ENCODE results near the gene B3GAT3.
A peak's percentile ranks its signal among the peaks of the same experiment; 100 is the strongest.
"Not testable (repeated sequence)": the region's sequence is repeated elsewhere in the genome, so short reads cannot be mapped to it uniquely, and the experiment has no call there.

B3GAT3 gene

DNA sequence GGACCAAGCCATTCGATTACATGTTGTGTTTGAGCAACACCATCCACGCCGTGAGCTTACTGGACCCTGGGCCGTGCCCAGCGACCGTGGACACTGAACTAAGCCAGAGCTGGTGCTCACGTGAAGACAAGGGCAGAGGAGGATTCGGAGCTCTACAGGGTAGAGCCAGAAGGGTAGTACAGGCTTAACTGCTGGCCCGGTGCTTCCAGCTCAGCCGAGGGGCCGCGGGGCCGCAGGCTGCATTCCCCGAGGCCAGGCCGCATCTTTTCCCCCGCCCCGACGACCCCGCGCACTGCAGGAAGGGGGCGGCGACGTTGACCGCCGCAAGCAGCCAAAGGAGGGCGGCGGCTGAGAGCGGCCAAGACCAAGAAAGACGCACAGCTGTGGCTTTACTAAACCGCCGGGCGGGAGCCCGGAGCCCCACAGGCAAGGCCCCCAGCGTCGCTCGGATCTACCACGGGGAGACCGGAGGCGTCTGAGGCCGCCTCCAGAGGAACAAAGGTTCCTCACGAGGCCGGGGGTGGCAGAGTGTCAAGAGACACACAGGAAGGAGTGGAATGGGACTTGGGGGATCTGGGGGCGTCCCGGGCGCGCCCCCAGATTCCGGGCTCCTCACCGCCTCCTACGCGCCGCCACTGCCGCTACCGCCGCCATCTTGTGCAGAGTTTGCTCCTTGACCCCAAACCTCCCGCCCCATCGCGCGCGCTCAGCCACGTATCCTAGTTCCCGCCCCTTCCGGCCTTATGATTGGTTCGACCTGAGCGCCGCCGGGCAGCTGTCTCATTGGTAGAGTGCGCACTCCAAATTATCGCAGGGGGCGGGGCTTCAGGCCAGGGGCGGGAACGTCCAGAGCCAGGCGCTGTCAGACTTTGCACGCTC, 24.4 kb upstream of the B3GAT3 start, which contains the start of gene GANAB:
Gene GANAB (minus strand): TSS at position 668 of the 879 bp plus-strand sequence. CDS start 14 bp downstream, at position 654.
- DNase-seq, result peak; percentile 97

DNA sequence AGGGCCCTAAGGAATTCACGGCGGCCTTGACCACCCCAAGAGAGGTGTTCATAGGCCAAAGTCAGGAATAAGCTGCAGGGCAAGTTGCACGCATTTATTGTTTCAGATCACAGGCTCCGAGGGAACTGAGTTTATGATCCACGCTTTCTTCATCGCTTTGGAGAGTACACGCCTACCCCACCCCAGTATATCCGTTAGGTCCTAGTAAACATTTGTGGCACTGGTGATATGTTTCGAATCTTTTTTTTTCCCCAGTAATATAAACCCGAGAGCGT, 23.8 kb upstream of the B3GAT3 start:
- DNase-seq, result no peak

DNA sequence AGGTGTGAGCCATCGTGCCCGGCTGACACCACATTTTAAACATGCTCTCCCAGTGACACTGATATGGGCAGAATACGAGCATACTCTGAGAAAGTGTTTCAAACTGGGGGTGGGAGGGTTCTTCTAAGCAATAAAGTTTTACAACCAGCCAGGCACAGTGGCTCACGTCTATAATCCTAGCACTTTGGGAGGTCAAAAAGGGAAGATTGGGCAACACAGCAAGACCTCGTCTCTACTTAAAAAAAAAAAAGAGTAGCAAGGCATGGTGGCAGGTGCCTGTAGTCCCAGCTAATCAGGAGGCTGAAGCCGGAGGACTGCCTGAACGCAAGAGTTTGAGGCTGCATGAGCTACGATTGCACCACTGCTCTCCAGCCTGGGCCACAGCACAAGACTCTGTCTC, 22.4 kb upstream of the B3GAT3 start:
- DNase-seq, result no peak

DNA sequence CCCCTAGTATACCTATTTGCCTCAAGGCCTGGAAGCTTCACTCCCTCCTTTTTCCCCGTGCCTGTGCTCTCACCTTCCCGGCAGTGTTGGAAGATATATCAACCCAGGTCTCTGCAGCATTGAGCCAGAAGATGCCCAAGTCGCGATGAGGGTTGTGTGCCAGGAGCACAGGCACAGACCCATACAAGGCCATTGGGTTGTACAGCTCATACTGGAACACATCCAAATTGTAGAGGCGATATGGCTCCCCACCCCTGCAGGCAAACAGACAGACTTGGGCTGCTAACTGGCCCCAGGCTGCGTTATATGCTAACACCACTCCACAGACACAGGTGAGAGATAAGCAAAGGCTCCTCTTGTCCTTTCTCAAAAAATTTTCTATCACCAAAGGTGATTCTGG, 10.7 kb upstream of the B3GAT3 start:
- DNase-seq, result no peak

DNA sequence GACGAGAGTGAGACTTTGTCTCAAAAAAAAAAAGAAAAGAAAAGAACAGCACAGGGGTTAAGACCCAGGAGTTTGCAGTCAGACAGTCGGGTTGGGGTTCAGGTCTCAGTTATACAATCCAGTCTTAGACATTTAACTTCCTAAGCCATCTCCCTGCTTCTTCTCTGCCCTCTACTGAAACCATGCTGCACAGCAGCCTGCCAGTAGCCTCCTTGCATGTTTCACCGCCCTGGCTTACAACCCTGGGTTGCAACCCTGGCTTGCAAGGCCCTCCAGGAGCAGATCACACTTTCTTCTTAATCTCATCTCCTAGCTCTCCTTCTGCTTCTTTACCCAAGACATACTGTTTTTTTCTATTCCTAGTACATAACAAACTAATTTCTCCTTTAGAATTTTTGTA, 5.9 kb upstream of the B3GAT3 start:
- no peak for DNase-seq

DNA sequence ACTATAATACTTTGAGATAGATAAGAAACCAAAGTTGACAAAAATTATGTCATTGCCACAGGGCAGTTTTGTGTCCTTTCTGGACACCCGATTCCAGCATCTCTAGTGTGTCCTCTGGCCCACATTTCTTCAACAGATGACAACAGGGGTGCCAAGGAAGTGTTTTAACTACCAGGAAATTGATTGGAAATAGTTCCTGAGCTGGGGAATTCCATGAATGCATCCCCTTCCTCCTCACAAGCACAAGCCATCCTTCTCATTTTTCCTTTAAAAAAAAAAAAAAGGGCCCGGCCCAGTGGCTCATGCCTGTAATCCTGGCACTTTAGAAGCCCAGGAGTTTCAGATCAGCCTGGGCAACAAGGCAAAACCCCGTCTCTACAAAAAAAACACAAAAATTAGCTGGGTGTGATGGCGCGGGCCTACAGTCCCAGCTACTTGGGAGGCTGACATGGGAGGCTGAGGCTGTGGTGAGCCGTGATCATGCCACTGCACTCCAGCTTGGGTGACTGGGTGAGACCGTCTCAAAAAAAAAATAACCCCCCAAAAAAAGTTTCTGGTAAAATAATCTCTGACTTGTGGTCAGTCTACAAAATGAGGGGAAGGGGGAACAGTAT, 797 bp upstream of the B3GAT3 start:
- no peak for DNase-seq

DNA sequence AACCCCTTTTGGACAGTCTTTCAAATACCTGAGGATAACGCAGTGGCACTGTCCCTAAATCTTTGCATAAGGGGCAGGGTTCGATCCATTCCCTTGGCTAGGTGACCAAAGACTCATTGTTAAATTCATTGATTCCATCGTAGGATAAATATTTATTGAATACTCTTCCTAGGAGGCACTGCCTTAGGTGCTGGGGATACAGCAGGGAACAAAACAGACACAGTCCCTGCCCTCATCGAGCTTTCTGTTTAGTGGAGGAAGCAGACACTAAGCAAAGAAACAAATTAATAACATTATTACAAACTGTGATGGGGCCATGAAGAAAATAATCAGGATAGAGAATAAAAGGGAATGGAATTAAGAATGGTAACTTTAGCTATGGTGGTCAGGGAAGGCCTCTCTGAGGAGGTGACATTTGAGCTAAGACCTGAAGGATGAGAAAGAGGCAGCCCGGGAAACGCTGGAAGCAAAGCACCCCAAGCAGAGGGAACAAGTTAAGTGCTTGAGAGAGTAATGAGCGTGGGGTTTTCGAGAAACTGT, 689 bp downstream of the B3GAT3 start:
- DNase-seq, result no peak

DNA sequence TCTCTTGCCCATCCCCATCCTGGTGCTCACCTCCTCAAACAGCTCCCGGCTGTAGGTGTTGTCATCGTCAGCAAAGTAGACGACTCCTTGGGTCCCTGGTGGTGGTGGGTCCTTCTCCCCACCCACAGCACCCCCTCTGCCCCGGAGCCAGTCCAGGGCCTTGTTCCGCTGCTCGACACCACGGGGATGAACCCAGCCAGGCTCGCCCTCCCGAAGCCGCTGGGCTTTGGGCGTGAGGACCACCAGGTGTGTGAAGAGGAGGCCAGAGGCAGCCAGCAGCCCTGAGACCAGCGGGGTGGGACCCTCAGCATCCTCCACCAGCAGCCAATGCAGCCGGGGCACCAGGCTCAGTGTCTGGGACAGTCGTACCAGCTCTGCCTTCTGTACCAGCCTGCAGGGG, 4.8 kb downstream of the B3GAT3 start:
- DNase-seq, result not testable (repeated sequence)

DNA sequence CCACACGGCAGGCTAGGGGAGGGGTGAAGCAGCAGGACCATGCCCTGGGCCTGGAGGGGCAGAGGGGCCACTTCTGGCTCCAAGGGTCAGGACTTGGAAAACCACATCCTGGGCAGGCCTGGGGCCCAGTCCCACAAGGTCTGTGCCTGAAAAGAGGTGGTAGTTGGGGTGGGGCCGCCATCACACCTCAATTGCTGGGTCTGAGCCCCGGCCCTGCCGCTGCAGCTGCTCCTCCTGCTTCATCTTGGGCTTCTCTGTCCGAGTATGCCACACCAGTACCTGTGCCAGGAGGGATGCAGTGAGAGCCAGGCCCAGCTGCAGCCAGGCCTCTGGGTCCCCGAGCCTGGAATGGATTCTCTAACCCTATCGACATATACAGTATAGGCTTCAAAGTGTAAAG, 6.3 kb downstream of the B3GAT3 start:
- no peak for DNase-seq

DNA sequence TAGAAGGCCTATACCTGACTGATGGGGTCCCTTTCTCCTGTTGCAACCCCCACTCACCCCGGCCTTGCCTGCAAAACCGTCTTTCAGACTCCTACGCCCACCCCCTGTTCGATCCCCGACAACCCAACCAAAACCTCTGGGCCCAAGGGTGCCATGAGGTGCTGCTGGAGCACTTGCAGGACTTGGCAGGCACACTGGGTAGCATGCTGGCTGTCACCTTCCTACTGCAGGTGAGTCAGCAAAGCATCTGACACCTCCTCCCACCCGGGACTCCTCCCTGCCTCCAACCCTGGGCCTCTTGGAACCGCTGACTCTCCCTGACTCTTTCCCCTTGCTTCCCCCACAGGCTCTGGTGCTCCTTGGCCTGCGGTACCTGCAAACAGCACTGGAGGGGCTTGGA, 7.5 kb downstream of the B3GAT3 start:
- no peak for DNase-seq

DNA sequence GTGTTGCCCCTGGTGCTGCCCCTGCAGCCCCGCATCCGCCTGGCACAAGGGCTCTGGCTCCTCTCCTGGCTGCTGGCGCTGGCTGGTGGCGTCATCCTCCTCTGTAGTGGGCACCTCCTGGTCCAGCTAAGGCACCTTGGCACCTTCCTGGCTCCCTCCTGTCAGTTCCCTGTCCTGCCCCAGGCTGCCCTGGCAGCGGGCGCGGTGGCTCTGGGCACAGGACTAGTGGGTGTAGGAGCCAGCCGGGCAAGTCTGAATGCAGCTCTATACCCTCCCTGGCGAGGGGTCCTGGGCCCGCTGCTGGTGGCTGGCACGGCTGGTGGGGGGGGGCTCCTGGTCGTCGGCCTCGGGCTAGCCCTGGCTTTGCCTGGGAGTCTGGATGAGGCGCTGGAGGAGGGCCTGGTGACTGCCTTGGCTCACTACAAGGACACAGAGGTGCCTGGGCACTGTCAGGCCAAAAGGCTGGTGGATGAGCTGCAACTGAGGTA, 8.5 kb downstream of the B3GAT3 start:
- no peak for DNase-seq

DNA sequence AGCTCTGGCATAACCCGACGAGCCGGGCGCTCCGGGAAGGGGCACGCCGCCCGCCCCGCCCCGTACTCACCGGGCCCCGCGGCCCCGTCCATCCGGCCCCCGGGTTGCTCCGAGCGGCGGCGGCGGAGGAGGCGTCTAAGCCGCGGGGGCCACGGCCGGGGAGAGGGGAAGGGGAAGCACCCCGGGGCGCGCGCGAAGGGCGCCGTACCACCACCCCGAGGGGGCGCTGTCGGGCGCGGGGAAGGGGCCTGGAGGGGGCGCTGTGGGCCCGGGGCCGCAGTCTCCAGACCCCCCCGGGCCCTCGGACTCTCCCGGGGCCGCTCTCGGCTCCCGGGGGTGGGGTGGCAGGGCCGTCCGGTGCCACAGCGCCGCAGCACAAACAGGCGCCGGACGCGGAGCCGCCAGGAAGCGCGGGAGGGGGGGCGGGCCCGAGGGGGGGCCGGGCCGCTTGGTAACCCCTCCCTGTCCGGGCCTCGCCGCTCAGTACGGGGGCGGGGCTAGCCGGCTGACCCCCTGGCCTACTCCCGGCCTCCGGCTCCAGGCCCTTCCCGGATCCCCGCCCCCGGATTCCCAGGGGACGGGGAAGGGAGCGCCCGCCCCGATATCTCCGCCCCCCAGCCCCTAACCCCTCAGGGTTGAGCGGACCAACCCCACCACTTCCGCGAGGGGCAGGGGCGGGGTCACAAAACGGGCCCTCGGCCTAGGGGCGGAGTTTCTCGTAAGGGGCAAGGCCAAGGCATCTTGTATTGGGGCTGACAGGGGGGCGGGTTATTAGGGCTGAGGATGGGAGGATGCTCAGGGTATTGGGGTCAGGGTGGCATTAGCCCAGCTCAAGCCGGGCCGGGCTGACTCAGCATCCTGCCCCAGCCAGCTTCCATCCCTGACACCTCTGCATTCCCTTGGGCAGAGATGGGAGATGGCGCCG, 9.2 kb downstream of the B3GAT3 start, which contains the start of the genes EML3 and ROM1:
Gene EML3 (minus strand): TSS at position 410 of the 925 bp plus-strand sequence. CDS start 318 bp downstream, at position 92.
Gene ROM1 (plus strand): TSS at position 892 of the 925 bp plus-strand sequence. CDS start 25 bp downstream, at position 917.
- DNase-seq, result peak; percentile 41

DNA sequence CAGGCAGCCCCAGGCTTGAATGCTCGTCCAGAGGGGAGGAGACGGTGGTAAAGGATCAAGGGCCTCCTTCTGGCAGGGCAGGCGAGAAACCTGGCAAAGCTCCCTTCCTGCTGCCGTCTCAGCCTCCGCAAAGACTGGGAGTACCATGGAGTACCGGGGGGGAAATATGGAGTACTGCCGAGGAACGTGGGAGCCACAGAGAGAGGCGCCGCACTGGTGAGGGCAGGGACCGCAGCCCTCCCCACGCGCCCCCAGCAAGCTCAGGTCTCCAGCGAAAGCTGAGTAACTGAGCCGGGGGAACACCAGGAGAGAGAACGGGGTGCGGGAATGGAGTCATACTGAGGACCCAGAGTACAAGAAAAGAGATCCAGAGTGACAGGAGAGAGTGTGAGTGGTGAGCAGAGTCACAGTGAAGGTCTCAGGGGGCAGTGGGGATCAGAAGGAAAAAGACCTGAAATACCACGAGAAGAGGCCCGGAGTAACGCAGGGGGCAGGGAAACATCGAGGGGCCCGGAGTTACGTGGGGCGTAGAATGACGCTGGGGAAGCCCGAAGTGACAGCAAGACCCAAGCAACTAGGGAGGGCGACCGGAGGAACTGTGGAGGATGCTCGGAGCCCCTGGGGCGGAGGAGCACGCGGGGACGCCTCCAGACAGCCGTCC, 10.0 kb downstream of the B3GAT3 start:
- peak; percentile 44 for DNase-seq

DNA sequence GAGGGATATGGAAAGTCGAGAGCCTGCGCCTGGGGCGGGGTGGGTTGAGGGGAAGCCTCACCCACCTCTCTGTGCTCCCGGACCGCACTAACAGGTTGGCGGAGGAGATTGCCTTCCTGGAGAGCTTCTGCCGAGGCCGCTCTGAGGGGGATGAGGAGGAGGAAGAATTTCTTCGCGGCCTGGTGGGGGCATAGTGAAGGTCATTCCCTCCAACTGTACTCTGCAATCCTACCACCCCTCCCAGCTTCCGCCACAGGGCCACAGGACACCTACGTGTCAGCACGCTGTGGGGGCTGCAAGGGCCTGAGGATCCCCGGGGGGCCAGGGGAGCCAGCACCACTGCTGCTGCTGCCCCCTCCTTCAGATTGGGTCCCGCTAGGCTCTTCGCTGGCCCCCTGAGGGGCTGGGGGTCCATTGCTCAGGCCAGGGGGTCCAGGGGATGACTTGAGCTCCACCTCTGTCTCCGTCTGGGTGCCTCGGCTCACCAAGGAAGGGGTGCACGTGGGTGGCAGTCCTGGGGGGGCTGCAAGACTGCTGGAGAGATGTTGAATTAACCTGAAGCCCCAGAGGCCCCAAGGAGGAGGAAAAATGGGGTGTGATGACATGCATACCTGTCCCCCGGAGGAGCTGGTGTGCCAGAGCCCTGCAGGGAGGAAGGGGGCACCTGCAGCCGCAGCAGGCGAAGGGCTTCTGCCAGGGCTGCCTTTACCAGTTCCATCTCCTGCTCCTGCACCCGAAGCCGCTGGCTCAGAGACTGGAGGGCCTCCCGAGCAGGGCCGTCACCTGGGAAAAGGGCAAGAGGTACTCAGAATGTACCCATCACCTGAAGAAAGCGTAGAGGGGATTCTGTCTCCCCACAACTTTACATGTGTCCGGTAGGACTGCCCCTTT, 10.7 kb downstream of the B3GAT3 start:
- DNase-seq, result peak; percentile 21

DNA sequence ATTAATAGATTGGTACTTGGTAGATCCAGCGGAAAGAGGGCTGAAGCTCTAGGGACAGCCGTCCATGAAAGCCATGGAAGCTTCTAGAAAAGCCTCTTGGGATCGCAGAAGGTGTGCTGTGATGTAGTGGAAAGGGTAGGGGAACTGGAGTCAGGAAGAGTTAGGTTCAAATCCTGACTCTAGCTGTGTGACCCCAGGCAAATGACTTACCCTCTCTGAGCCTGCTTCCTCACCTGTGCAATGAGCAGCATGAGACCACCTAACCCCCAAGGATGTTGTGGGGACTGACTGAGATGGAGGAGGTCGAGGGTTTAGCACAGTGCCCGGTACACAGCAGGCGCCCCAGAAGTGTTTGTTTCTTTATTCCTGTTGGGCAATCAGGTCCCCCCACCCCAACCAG, 11.4 kb downstream of the B3GAT3 start:
- DNase-seq, result no peak

DNA sequence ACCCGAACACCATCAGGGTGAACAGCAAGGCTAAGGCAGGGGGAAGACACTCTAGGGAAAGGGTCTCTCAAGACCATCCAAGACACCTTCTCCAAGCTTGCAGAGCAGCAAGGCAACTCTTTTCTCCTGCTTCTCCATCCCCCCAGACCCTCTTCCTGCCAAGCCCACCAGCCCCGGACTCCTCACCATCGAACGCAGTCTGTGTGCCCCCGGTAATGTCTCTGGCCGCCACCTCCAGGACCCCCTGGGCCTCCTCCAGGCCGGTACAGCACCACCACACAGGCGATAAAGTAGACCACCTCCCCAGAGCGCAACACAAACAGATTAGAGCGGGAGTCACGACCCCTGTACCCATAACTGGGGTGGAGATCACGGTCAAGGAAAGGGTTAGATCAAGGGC, 13.0 kb downstream of the B3GAT3 start:
- DNase-seq, result no peak

DNA sequence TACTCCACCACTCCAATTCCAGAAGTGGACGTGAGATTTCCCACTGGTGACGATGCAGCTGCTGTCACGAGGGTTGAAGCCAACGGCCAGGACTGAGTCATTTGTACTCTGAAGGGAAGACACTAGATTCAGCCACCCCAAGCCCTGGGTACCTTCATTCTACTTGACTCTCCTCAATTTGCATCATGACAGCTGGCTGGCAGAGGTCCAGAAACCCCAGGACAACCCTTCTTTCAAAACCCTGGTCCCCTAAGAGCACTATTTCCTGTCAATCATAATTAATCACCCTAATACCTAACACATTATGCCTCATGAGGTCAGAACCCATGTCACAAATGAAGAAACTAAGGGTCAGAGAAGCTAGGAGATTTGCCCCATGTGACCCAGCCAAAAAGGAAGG, 14.1 kb downstream of the B3GAT3 start:
- no peak for DNase-seq

DNA sequence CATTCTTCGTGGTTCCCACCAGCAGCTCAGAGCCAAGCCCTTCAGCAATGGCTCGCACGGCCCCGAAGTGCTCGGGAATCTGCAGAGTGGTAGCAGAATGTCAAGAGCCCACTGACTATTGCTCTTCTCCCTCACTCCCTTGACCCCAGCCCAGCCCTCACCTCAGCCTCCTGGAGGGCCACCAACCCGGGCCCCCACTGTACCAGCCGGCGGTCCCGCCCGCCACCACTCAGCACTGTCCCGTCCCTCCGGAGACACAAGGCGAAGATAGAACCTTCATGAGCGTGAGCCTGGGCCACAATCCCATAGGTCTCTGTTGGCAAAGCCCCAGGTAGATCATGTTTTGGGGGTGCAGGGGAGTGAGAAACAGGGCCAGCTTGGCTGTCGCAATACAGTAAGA, 15.9 kb downstream of the B3GAT3 start:
- DNase-seq, result no peak

DNA sequence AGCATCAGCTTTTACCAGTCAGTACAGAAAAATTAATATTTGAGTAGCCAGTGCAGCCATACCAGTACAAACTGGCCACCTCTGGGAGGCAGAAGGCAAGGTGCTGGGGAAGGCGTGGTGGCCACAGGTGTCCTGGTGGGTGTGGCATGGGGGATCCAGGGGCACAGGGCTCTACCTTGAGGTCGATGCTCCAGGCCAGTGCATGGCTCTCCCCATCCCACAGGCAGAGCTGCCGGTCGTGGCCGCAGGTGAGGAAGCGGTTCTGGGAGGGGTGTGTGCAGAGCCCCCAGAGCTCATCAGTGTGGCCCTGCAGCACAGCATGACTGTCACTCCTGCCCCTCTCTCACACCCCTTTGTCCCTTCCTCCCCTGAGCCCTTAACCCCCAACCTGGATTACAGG, 16.3 kb downstream of the B3GAT3 start:
- DNase-seq, result no peak

DNA sequence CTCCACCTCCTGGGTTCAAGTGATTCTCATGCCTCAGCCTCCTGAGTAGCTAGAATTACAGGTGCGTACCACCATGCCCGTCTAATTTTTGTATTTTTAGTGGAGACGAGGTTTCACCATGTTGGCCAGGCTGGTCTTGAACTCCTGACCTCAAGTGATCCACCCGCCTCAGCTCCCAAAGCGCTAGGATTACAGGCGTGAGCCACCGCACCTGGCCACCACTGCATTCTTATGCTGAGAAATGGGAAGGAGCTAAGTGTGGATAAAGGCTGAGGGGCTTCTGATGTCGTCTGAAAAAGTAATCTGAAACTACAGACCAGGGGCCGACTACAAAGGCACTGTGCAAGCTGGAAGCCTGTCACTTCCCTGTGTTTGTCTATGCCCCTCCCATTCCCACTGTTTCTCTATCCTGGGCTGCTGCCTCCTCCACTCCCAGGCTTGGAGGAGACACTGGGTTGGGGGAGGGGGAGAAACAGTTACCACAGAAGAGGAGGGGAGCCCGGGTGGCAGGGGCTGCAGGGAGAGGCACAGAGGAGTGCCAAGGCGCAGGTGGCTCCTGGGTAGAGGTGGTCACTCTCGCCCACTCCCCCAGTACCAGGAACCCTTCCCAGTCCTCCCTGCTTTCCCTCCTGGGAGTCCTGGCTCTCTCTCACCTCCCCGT, 17.2 kb downstream of the B3GAT3 start:
- DNase-seq, result no peak

Data from NCI-H2171 treated with DMSO at 0.1 percent for 48 hours (cell line).